ENCODE measurements around the gene RAB8A. TPM values are rescaled to one million over a fixed set of nuclear protein-coding genes. Genes with fewer than 3 reads are reported as not detected.
A peak's percentile ranks its signal among the peaks of the same experiment; 100 is the strongest.

RAB8A gene
- total and polyA plus RNA-seq, 2 of the 8 experiments (the other 6 are each of a cell fraction or from before 2014, with no cell fraction given): 65.8 to 97.0 TPM

- no peak overlapping the region for H3K56ac ChIP-seq (replicated peaks; ENCODE audit: insufficient read length, low read depth, low read length)
- TF ChIP-seq POLR2A (IDR thresholded peaks at IDR 0.05; ENCODE audit: control extremely low read depth in 1 of 2, low read depth in 2 of 2, low read length in 2 of 2): no peak
- TF ChIP-seq ASH2L (IDR thresholded peaks at IDR 0.05; ENCODE audit: low read length): no peak
- no peak overlapping the region for H3K23ac ChIP-seq (ENCODE audit: insufficient read length)
- H4K5ac ChIP-seq (ENCODE audit: insufficient read length, low read depth, low read length): no peak overlapping the region
- no peaks in the 10 kb centered on the region for H3K36me3 ChIP-seq (ENCODE audit: control insufficient read depth in 2 of 4, insufficient read depth in 4 of 4, low read length in 3 of 4)
- H3K18ac ChIP-seq (ENCODE audit: extremely low read depth, low read length): no peak overlapping the region
- no peak overlapping the region for H4K91ac ChIP-seq (replicated peaks; ENCODE audit: insufficient read length, low read length)
- no peak overlapping the region for H2AK5ac ChIP-seq (ENCODE audit: low read depth, low read length)
- H2BK20ac ChIP-seq (ENCODE audit: low read length): no peak overlapping the region
- CTCF ChIA-PET (ENCODE audit: partially characterized antibody): interaction anchor here (0.6 to 9.6 kb wide), 4 partner anchors 9 to 266 kb away, joined by 3 to 107 read pairs (median 4); partner anchors contain the start of gene FAM32A
- H3K23me2 ChIP-seq (ENCODE audit: low read depth, low read length): peaks cover 12% of the 10 kb centered on the region
- no peaks in the 10 kb centered on the region for H3K27me3 ChIP-seq (replicated peaks in 1 of 4; ENCODE audit: control insufficient read depth in 3 of 4, extremely low read depth in 1 of 4, insufficient read depth in 3 of 4, low read length in 3 of 4)
- H4K20me1 ChIP-seq (replicated peaks in 1 of 2; ENCODE audit: control insufficient read depth in 1 of 2, insufficient read depth in 2 of 2, low read length in 2 of 2): peaks cover 0 to 4% of the 10 kb centered on the region in 2 experiments
- no peak overlapping the region for H3K4me3 ChIP-seq (ENCODE audit: extremely low read depth in 1 of 4, insufficient read depth in 2 of 4, low read depth in 3 of 4, low read length in 4 of 4)
- H3K9me3 ChIP-seq (ENCODE audit: insufficient read depth in 2 of 2, low read depth in 1 of 2, low read length in 1 of 2): no peaks in the 10 kb centered on the region
- no peak overlapping the region for H3K4ac ChIP-seq (replicated peaks; ENCODE audit: insufficient read length, low read depth, low read length)
- peaks cover 0 to 2% (median under 1%) of the 10 kb centered on the region in 4 experiments; a peak in 4 of 7 replicates for H3K4me1 ChIP-seq (replicated peaks in 1 of 4; ENCODE audit: control insufficient read depth in 3 of 4, insufficient read depth in 4 of 4, low read length in 3 of 4)
- H3K4me2 ChIP-seq (ENCODE audit: insufficient read depth in 1 of 2, low read depth in 2 of 2, low read length in 2 of 2): no peak overlapping the region
- no peak overlapping the region for H3K14ac ChIP-seq (ENCODE audit: insufficient read length)
- H3K27ac ChIP-seq (ENCODE audit: low read depth, low read length): no peak overlapping the region
- H3K79me1 ChIP-seq (ENCODE audit: low read depth, low read length): no peaks in the 10 kb centered on the region
- no peak overlapping the region for H2BK120ac ChIP-seq (replicated peaks; ENCODE audit: low read depth, low read length)
- no peak for DNase-seq (ENCODE audit: low read depth in 1 of 2, low spot score in 2 of 2)
- no peak overlapping the region for H4K8ac ChIP-seq (ENCODE audit: extremely low read depth, insufficient read depth, low read length)
- H2BK12ac ChIP-seq (ENCODE audit: low read depth, low read length): peak overlapping the region; percentile 22; the same call in 1 of the 2 replicates
- no peak overlapping the region for H2AFZ ChIP-seq (ENCODE audit: low read length)
- H2BK15ac ChIP-seq (ENCODE audit: low read length): no peak overlapping the region
- no peak overlapping the region for H2BK5ac ChIP-seq (ENCODE audit: low read depth, low read length)
- no peak overlapping the region for H3K9ac ChIP-seq (replicated peaks in 1 of 4; ENCODE audit: extremely low read depth in 1 of 4, low read depth in 3 of 4, low read length in 3 of 4)
- H3K79me2 ChIP-seq (ENCODE audit: control insufficient read depth in 1 of 2, insufficient read depth in 2 of 2, low read length in 2 of 2): peaks cover 0 to 6% of the 10 kb centered on the region in 2 experiments; a peak in 1 of 4 replicates
- no peak for FAIRE-seq
- WGBS, 2 experiments (ENCODE audit: extremely low coverage in 1 of 2, insufficient coverage in 1 of 2, insufficient read length in 1 of 2, insufficient replicate concordance in 2 of 2, low coverage in 1 of 2, low lambda C conversion rate in 2 of 2, missing lambda C conversion rate in 1 of 2): 85% methylated on average over 9 of the region's 9 CpGs; no CpG with 5 or more reads in 1 of the 2 experiments
- POLR2A ChIA-PET (ENCODE audit: partially characterized antibody): interaction anchor here (0.7 to 22.4 kb wide), 3 partner anchors 27 to 115 kb away, joined by 3 to 582 read pairs (median 3); partner anchors contain the start of gene RAB8A
Measured at GRCh38 chr19:16071072-16071691, 40.5 kb upstream of the RAB8A start.

Measured in H1 (cell line).